Fibroblast of lung (primary cell): Measurements from ENCODE around the gene BAMBI. TPM values are rescaled to one million over a fixed set of nuclear protein-coding genes. Genes with fewer than 3 reads are reported as not detected.

ENCODE experiments used
- DNase-seq, 2 donors: peaks; one replicate each; pipeline versions ENCODE4 v3.0.0 to v3.0.0-alpha.2; 2010; ENCODE audit warnings: low read depth in 2 of 2
- H2AFZ ChIP-seq: 2 replicates; pipeline ENCODE4 v1.5.1; 2012; ENCODE audit warnings: low read length, control low read depth, inconsistent platforms
- H3K27ac ChIP-seq: 2 replicates; pipeline ENCODE4 v1.5.1; 2011; ENCODE audit warnings: low read length, control low read depth; ENCODE audit not compliant: insufficient read depth
- H3K27me3 ChIP-seq: 2 replicates; pipeline ENCODE4 v1.5.1; 2011; ENCODE audit warnings: mild to moderate bottlenecking, low read length; ENCODE audit not compliant: control insufficient read depth, insufficient read depth
- H3K36me3 ChIP-seq: 2 replicates; pipeline ENCODE4 v1.5.1; 2011; ENCODE audit warnings: low read length; ENCODE audit not compliant: control insufficient read depth, insufficient read depth
- H3K4me1 ChIP-seq: 2 replicates; pipeline ENCODE4 v1.5.1; 2011; ENCODE audit warnings: low read length; ENCODE audit not compliant: control insufficient read depth, insufficient read depth; ENCODE audit errors: extremely low read depth
- H3K4me2 ChIP-seq: 2 replicates; pipeline ENCODE4 v1.5.1; 2011; ENCODE audit warnings: low read length, control low read depth; ENCODE audit not compliant: insufficient read depth; ENCODE audit errors: extremely low read depth
- H3K4me3 ChIP-seq, 4 experiments: fragments of 200-600 bp in 1 of 4; sonication (generic) in 1 of 4; replicated peaks in 1 of 4; 2 replicates each; pipeline ENCODE4 v1.5.1; 2011 to 2016; ENCODE audit warnings: low read length in 4 of 4, low read depth in 3 of 4, mild to moderate bottlenecking in 3 of 4, control low read depth in 2 of 4, inconsistent platforms in 1 of 4, mixed read lengths in 1 of 4; ENCODE audit not compliant: insufficient read depth in 1 of 4; ENCODE audit errors: control extremely low read depth in 1 of 4
- H3K79me2 ChIP-seq: 2 replicates; pipeline ENCODE4 v1.5.1; 2012; ENCODE audit warnings: mild to moderate bottlenecking, low read length, inconsistent platforms; ENCODE audit not compliant: control insufficient read depth, insufficient read depth
- H3K9ac ChIP-seq: 2 replicates; pipeline ENCODE4 v1.5.1; 2011; ENCODE audit warnings: mild to moderate bottlenecking, low read length, control low read depth; ENCODE audit not compliant: insufficient read depth
- H3K9me3 ChIP-seq: 2 replicates; pipeline ENCODE4 v1.5.1; 2012; ENCODE audit warnings: low read depth, low read length; ENCODE audit not compliant: control insufficient read depth, insufficient read depth
- H4K20me1 ChIP-seq: 2 replicates; pipeline ENCODE4 v1.5.1; 2011; ENCODE audit warnings: low read length; ENCODE audit not compliant: control insufficient read depth, insufficient read depth; ENCODE audit errors: extremely low read depth
- EZH2 ChIP-seq: IDR thresholded peaks from 2 replicates; pipeline ENCODE4 v1.5.1; 2012; ENCODE audit warnings: low read length, control low read depth, mild to moderate bottlenecking; ENCODE audit errors: missing control alignments
- polyA plus RNA-seq, 2 donors: library from polyadenylated mRNA; depleted of rRNA in 1 of 2; stranded (reverse) in 1 of 2; unstranded in 1 of 2; fragments of >200 nt; gene quantifications; 2 replicates each; pipeline ENCODE4 v1.2.1, GENCODE V29; 2011 to 2012; ENCODE audit warnings: missing spikeins in 1 of 2
- total RNA-seq: library from RNA; depleted of rRNA; stranded (reverse); fragments of >200 nt; gene quantifications from 2 replicates; pipeline ENCODE4 v1.2.1, GENCODE V29; 2014
- TF ChIP-seq, protein P1 (sequence below), 2 donors: IDR thresholded peaks in 1 of 2; conservative IDR thresholded peaks in 1 of 2; 1 replicate in 1 of 2; 2 replicates in 1 of 2; pipeline ENCODE4 v1.5.1; 2011 to 2012; ENCODE audit warnings: low read length in 2 of 2, control low read depth in 1 of 2, inconsistent platforms in 1 of 2, low read depth in 1 of 2, mild to moderate bottlenecking in 1 of 2

Gene BAMBI
- total and polyA plus RNA-seq, 2 donors (not counting 1 experiment from before 2014, with no cell fraction given): 4.6 to 17.8 TPM

- Histone ChIP-seq H3K4me1 (no peaks in the 10 kb centered on the region), H3K27ac (no peak overlapping the region), H3K9ac (no peak overlapping the region), H3K79me2 (no peaks in the 10 kb centered on the region), H3K9me3 (no peaks in the 10 kb centered on the region), H3K4me3 (no peak overlapping the region), H2AFZ (no peak overlapping the region), H3K27me3 (no peaks in the 10 kb centered on the region), H3K4me2 (no peak overlapping the region), H4K20me1 (no peaks in the 10 kb centered on the region), H3K36me3 (no peaks in the 10 kb centered on the region)
- DNase-seq: peak; percentile 39 to 64
- TF ChIP-seq, protein P1, sequence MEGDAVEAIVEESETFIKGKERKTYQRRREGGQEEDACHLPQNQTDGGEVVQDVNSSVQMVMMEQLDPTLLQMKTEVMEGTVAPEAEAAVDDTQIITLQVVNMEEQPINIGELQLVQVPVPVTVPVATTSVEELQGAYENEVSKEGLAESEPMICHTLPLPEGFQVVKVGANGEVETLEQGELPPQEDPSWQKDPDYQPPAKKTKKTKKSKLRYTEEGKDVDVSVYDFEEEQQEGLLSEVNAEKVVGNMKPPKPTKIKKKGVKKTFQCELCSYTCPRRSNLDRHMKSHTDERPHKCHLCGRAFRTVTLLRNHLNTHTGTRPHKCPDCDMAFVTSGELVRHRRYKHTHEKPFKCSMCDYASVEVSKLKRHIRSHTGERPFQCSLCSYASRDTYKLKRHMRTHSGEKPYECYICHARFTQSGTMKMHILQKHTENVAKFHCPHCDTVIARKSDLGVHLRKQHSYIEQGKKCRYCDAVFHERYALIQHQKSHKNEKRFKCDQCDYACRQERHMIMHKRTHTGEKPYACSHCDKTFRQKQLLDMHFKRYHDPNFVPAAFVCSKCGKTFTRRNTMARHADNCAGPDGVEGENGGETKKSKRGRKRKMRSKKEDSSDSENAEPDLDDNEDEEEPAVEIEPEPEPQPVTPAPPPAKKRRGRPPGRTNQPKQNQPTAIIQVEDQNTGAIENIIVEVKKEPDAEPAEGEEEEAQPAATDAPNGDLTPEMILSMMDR (conservative IDR thresholded peaks at IDR 0.05 in 1 of 2, IDR thresholded peaks at IDR 0.05 in 1 of 2; ENCODE audit: low read depth in 1 of 2, low read length in 2 of 2): no peak
- no peak for TF ChIP-seq EZH2
Measured at GRCh38 chr10:28719789-28720436, 42.6 kb downstream of the BAMBI start.

DNA sequence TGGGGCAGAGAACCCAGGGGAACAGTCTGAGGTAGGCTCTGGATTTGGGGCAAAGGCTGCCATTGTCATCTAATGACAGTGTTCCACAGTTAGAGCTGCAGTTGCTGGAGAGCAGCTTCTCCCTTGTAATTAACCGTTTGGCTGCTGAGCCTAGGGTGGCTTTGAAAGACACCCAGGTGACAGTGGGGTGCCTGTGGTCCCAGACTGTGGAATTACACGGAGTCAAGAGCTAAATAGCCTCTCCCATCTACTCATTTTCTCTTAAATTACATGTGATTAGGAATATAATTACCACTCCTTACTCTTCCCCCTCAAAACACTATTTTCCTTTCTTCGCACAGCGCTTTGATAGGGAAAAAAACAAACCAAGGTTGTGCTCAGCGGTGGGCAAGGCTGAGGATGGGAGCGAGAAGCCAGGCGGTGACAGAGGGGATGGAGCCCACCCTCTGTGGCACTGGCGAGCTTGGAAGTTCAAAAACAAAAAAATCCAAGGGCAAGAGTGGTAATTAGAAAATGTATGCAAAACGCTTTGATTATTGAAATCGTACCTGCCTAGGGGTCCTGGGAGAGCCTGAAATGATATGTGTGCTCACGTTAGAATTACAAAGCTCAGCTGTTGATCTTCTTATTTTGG lies 44.1 kb downstream of the BAMBI start:
- Histone ChIP-seq H4K20me1 (no peaks in the 10 kb centered on the region), H3K4me2 (peak overlapping the region; percentile 90), H3K27ac (no peak overlapping the region), H3K4me3 (peak overlapping the region in 2 of 4 experiments; percentile 46 to 57), H3K36me3 (no peaks in the 10 kb centered on the region), H3K4me1 (no peaks in the 10 kb centered on the region), H3K27me3 (no peaks in the 10 kb centered on the region), H3K9me3 (no peaks in the 10 kb centered on the region), H3K9ac (no peak overlapping the region), H2AFZ (no peak overlapping the region), H3K79me2 (no peaks in the 10 kb centered on the region)
- no peak for DNase-seq
- no peak for TF ChIP-seq EZH2
- TF ChIP-seq, protein P1 (conservative IDR thresholded peaks at IDR 0.05 in 1 of 2, IDR thresholded peaks at IDR 0.05 in 1 of 2; ENCODE audit: low read depth in 1 of 2, low read length in 2 of 2): no peak

GRCh38 chr10:28722065-28722803 lies 44.9 kb downstream of the BAMBI start:
- peak; percentile 34 to 55 for DNase-seq
- no peaks in the 10 kb centered on the region for H3K4me1 ChIP-seq
- TF ChIP-seq, protein P1 (conservative IDR thresholded peaks at IDR 0.05 in 1 of 2, IDR thresholded peaks at IDR 0.05 in 1 of 2; ENCODE audit: low read depth in 1 of 2, low read length in 2 of 2): no peak
- TF ChIP-seq EZH2: no peak
- no peaks in the 10 kb centered on the region for H3K9me3 ChIP-seq
- no peaks in the 10 kb centered on the region for H3K79me2 ChIP-seq
- H3K36me3 ChIP-seq: no peaks in the 10 kb centered on the region
- H3K9ac ChIP-seq: no peak overlapping the region
- H2AFZ ChIP-seq: peak overlapping the region; percentile 86
- H3K4me2 ChIP-seq: peak overlapping the region; percentile 90
- no peaks in the 10 kb centered on the region for H3K27me3 ChIP-seq
- H3K4me3 ChIP-seq: peak overlapping the region; percentile 46 to 57 (median 52)
- no peak overlapping the region for H3K27ac ChIP-seq
- no peaks in the 10 kb centered on the region for H4K20me1 ChIP-seq
